ENCODE results near the gene MOGAT2. TPM values are rescaled to one million over a fixed set of nuclear protein-coding genes. Genes with fewer than 3 reads are reported as not detected.
"Not testable (repeated sequence)": the region's sequence is repeated elsewhere in the genome, so short reads cannot be mapped to it uniquely, and the experiment has no call there.

The MOGAT2 gene
- total RNA-seq, 1 experiment from 2014 or later = not detected

- DNase-seq (ENCODE audit: low read depth) = no peak
Observed at GRCh38 chr11:75719340-75720239, 2.0 kb downstream of the MOGAT2 start.

- DNase-seq (ENCODE audit: low read depth) = no peak
Observed at GRCh38 chr11:75720639-75721038, 3.0 kb downstream of the MOGAT2 start.

- DNase-seq (ENCODE audit: low read depth) = no peak
Observed at GRCh38 chr11:75721852-75722668, 4.4 kb downstream of the MOGAT2 start.

- DNase-seq (ENCODE audit: low read depth) = no peak
Observed at GRCh38 chr11:75722669-75723042, 5.0 kb downstream of the MOGAT2 start.

GRCh38 chr11:75725547-75726320 lies 8.1 kb downstream of the MOGAT2 start:
- DNase-seq (ENCODE audit: low read depth) = no peak

DNA sequence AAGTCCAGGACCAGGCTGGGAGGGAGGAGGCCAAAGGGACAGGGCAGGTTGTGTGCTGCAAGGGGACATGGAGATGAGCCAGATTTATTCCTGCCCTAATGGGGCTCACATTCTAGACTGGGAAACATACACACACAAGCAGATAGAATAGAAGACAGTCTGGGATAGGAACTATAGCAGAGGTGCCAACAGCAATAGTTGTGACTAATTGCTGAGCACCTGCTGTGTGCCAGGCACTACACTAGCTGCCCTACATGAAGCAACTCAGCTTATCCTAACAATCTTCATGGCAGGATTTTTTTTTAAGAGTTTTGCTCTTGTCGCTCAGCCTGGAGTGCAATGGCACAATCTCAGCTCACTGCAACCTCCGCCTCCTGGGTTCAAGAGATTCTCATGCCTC lies 11.4 kb downstream of the MOGAT2 start:
- DNase-seq (ENCODE audit: low read depth) = no peak

DNA sequence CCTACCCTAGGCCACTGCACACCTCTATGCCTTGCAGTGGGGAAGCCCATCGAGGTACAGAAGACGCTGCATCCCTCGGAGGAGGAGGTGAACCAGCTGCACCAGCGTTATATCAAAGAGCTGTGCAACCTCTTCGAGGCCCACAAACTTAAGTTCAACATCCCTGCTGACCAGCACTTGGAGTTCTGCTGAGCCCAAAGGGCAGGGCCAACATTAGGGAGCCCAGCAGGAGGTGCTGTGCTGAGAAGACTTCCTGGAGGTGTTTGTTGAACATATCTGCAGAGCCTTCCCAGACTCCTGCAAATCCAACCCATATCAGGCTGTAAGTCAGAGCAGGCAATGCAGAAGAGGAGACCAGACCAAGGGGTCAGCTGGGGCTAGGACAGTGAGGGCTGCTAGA lies 13.5 kb downstream of the MOGAT2 start:
- no peak for DNase-seq (ENCODE audit: low read depth)

DNA sequence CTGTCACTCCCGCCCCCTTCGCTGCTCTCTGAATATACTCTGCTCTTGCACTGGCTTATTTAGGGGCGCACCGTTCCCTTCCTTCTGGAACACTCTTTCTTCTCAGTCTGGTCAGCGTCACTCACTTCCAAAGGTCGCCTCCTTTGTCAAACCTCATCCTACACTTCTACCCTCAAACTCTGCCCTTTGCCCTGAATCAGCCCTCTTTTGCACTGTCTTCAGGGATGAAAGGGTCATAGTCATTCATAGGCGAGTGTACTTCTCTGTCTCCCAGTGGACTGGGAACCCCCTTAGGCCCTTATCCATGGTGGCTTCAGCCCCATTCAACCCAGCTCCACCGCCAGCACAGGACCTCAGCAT lies 15.4 kb downstream of the MOGAT2 start:
- DNase-seq (ENCODE audit: low read depth) = no peak

GRCh38 chr11:75733431-75734107 lies 15.9 kb downstream of the MOGAT2 start:
- peak; percentile 67 for DNase-seq (ENCODE audit: low read depth)

DNA sequence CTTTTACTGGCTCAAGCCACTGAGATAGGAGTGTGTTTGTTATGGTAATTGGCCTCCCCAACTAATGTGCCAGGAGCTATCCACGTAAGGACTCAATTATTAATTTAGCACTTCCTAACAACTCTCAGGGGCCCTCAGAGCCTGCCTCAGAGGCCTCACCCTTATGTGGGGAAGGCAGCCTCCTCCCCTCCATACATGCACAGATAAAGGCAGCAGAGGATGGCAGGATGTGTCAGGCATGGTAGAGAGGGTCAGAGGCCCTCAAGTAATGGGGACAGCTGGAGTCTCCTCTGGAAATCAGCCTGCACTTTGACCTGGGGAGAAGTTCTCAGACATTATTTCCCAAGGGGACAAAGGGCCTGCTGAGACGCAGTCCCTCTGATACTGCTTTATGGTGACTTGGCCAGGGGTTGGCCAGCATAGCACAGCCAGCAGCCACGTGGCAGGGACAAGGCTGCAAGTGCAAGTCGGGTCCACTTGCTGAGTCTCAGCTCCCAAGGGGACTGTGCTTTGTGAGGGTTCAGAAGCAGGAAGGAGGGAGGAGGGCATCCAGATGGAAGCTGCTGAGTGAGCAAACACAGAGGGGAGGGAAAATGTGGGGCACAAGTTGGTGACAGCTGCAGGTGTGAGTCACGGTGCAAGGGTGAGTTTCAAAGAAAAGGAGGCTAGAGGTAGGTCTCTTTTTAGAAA lies 17.0 kb downstream of the MOGAT2 start:
- no peak for DNase-seq (ENCODE audit: low read depth)

GRCh38 chr11:75735181-75735845 lies 17.7 kb downstream of the MOGAT2 start:
- DNase-seq (ENCODE audit: low read depth) = no peak

DNA sequence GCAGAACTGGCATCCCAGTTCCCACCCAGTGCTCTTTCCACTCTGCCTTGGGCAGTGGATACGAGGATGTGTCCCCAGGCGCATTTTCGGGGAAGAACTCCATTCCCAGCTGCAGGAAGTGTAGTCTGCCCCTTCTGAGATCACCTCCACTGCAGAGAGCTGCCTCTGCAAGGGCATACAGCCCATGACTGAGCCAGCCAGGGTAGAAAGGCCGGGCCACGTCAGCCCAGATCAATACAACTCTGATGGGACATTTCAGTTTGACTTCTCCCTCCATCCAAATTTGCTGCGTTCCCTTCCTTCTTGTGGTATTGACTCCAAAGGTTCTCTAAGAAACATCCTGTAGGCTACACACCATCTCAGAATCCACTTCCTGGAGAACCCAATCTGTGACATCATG lies 19.7 kb downstream of the MOGAT2 start:
- no peak for DNase-seq (ENCODE audit: low read depth)

- DNase-seq (ENCODE audit: low read depth) = no peak
Observed at GRCh38 chr11:75740681-75741080, 23.0 kb downstream of the MOGAT2 start.

DNA sequence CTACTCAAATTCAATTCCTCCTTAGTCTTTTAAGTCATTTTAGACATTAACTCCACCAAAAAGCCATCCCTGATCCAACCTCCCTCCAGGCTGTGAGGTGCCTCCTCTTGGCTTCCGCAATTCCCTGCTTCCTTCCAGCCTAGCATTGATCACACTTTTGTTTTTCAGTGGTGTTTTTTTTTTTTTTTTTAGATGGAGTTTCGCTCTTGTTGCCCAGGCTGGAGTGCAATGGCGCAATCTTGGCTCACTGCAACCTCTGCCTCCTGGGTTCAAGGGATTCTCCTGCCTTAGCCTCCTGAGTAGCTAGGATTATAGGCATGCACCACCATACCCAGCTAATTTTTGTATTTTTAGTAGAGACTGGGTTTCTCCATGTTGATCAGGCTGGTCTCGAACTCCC lies 25.5 kb downstream of the MOGAT2 start:
- not testable (repeated sequence) for DNase-seq (ENCODE audit: low read depth)

DNA sequence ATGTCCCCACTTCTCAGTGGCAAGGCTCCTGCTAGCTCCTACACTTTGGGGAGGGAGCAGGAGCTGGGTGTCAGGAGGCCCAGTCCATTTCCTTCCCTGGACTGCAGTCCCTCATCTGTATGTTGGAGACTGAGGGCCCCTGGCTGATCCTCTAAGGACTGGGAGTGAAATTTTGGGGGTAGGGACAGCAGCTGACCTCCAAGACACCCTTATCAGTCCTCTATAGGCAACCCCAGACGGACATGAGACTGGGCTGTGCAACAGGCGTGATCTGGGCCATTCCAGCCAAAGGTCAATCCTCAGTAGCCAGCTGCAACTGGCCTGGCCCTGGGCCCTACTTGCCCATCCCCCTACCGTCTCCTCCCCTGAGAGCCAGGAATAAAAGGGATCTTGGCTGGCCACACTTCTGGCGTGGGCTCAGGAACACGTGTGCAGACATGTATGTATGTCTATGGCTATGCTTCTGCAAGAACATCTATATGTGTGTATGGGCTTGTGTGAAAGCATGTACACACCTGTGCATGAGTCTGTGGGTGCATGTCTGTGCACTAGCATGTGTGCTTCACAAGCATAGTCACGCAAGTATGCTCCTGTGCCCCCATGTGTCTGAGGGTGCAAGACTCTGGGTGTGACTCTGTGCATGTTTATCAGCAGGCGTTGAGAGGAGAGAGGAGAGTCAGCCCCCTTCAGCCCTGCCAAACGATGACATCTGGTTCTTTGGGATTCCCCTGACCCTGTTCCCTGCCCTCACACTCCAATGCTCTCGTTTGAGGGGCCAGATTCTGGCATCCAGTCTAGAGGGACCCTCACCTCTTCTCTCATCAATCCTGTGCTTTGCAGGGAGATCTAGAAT lies 26.3 kb downstream of the MOGAT2 start:
- no peak for DNase-seq (ENCODE audit: low read depth)

DNA sequence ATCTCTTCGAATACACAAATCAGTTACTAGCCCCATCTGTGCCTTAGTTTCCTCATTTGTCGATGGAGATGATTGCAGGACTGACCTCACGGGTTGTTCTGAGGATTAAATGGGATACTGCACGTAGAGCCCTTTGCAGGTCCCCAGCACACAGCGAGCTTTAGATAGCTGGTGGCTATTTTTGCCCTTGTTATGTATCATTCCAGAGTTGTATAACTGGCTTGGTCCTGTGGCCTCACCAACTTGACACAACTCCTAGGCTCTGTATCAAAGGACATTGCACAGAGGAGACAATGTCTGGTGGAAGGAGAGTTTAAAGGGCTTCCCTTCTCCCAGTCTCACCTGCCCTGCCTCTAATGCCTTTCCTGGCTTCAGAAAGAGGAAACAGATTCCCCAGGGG lies 28.2 kb downstream of the MOGAT2 start:
- DNase-seq (ENCODE audit: low read depth) = no peak

GRCh38 chr11:75748729-75749273 lies 31.2 kb downstream of the MOGAT2 start:
- not testable (repeated sequence) for DNase-seq (ENCODE audit: low read depth)

- not testable (repeated sequence) for DNase-seq (ENCODE audit: low read depth)
Observed at GRCh38 chr11:75754933-75755332, 37.3 kb downstream of the MOGAT2 start.

- DNase-seq (ENCODE audit: low read depth) = no peak
Observed at GRCh38 chr11:75757651-75758050, 40.0 kb downstream of the MOGAT2 start.

Data from M059J (cell line).